NK-92 treated with Interleukin-12 subunit alpha and Interleukin-12 subunit beta, amount 100 ng/mL, for 24 hours (cell line): ENCODE results near the gene POMZP3.
"Not testable (repeated sequence)": the region's sequence is repeated elsewhere in the genome, so short reads cannot be mapped to it uniquely, and the experiment has no call there.

ENCODE experiments used
- DNase-seq: peaks from one replicate; lab custom pipeline; 2025; lab: John Stamatoyannopoulos, UW

The POMZP3 gene

GRCh38 chr7:76626989-76627642 is at the start of gene POMZP3:
Gene POMZP3 (minus strand): TSS chr7:76627279. CDS start chr7:76626064, 1,215 bp downstream.
- peak; percentile 39 for DNase-seq

- not testable (repeated sequence) for DNase-seq
These were observed 48.7 kb upstream of the POMZP3 start for GRCh38 chr7:76675783-76676182.

- not testable (repeated sequence) for DNase-seq
These were observed 46.3 kb upstream of the POMZP3 start for GRCh38 chr7:76673346-76673745.

- not testable (repeated sequence) for DNase-seq
These were observed 32.1 kb upstream of the POMZP3 start for GRCh38 chr7:76659212-76659611.

- DNase-seq, result not testable (repeated sequence)
These were observed 29.3 kb upstream of the POMZP3 start for GRCh38 chr7:76656425-76656824.

GRCh38 chr7:76642620-76643019 is 15.5 kb upstream of the POMZP3 start:
- DNase-seq, result not testable (repeated sequence)

GRCh38 chr7:76637061-76637691 is 10.1 kb upstream of the POMZP3 start:
- DNase-seq, result not testable (repeated sequence)

GRCh38 chr7:76626581-76626980 is 498 bp downstream of the POMZP3 start:
- peak; percentile 13 for DNase-seq

GRCh38 chr7:76619439-76620190 is 7.5 kb downstream of the POMZP3 start:
- not testable (repeated sequence) for DNase-seq

GRCh38 chr7:76613783-76614182 is 13.3 kb downstream of the POMZP3 start:
- not testable (repeated sequence) for DNase-seq

- not testable (repeated sequence) for DNase-seq
These were observed 14.8 kb downstream of the POMZP3 start for GRCh38 chr7:76612232-76612631.

- not testable (repeated sequence) for DNase-seq
These were observed 17.2 kb downstream of the POMZP3 start for GRCh38 chr7:76609864-76610263.

GRCh38 chr7:76608469-76608868 is 18.6 kb downstream of the POMZP3 start:
- DNase-seq, result not testable (repeated sequence)

- DNase-seq, result peak; percentile 28
These were observed 21.1 kb downstream of the POMZP3 start for GRCh38 chr7:76606027-76606426.

GRCh38 chr7:76600650-76601049 is 26.4 kb downstream of the POMZP3 start:
- DNase-seq, result not testable (repeated sequence)

- not testable (repeated sequence) for DNase-seq
These were observed 27.0 kb downstream of the POMZP3 start for GRCh38 chr7:76600116-76600482.

GRCh38 chr7:76598590-76599264 is 28.4 kb downstream of the POMZP3 start:
- not testable (repeated sequence) for DNase-seq

- DNase-seq, result not testable (repeated sequence)
These were observed 29.8 kb downstream of the POMZP3 start for GRCh38 chr7:76597288-76597687.

- DNase-seq, result not testable (repeated sequence)
These were observed 34.4 kb downstream of the POMZP3 start for GRCh38 chr7:76592694-76593093.

GRCh38 chr7:76591602-76592304 is 35.3 kb downstream of the POMZP3 start:
- not testable (repeated sequence) for DNase-seq

GRCh38 chr7:76591033-76591432 is 36.0 kb downstream of the POMZP3 start:
- DNase-seq, result not testable (repeated sequence)
